Measurements from ENCODE around the gene TMEM253. TPM values are rescaled to one million over a fixed set of nuclear protein-coding genes. Genes with fewer than 3 reads are reported as not detected.

The TMEM253 gene
- polyA plus RNA-seq, 1 of the 3 experiments (the other 2 are of a cell fraction), result 0.82 TPM

DNA sequence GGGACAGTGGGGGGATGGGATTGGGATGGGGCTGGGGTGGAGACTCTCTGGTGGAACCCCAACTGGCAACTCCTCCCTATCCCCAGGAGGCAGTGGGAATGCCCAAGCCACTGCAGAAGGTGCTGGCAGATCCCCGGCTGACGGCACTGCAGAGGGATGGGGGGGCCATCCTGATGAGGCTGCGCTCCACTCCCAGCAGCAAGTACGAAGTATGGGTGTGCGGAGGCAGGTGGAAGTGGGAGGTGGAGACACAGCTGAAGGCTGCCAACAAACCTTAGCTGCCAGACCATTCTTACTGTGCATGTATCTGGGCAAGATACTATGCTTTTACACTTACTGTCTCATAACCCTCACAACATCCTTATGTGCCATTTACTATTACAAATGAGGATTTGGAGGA lies 22.6 kb upstream of the TMEM253 start:
- Histone ChIP-seq H3K9me3 (no peaks in the 10 kb centered on the region), H3K79me2 (ENCODE audit: insufficient read depth) (peaks cover 22% of the 10 kb centered on the region), H3K36me3 (replicated peaks in 1 of 2; ENCODE audit: control insufficient read depth in 1 of 2, insufficient read depth in 2 of 2, low read length in 1 of 2) (peaks cover 76 to 95% of the 10 kb centered on the region in 2 experiments), H3K4me3 (ENCODE audit: low read depth in 2 of 2, low read length in 1 of 2) (no peak overlapping the region), H3K9ac (no peak overlapping the region), H2AFZ (ENCODE audit: low read depth) (no peak overlapping the region), H3K4me2 (no peak overlapping the region), H3K27ac (ENCODE audit: low read depth in 2 of 2, low read length in 1 of 2) (no peak overlapping the region), H3K9me2 (no peaks in the 10 kb centered on the region), H3F3A (replicated peaks; ENCODE audit: insufficient read depth) (peaks cover 3% of the 10 kb centered on the region), H3K27me3 (ENCODE audit: insufficient read depth) (no peaks in the 10 kb centered on the region), H3K4me1 (ENCODE audit: control insufficient read depth in 1 of 2, insufficient read depth in 2 of 2, low read depth in 1 of 2, low read length in 1 of 2) (peaks cover 0 to 13% of the 10 kb centered on the region in 2 experiments; a peak in 1 of 4 replicates), H4K20me1 (ENCODE audit: insufficient read depth) (0 out of 2 replicates have a peak, but pooled peaks cover 8% of the 10 kb centered on the region)
- no peak for TF ChIP-seq POLR2AphosphoS5 (IDR thresholded peaks at IDR 0.05; ENCODE audit: low read depth, low read length)
- TF ChIP-seq GABPA (IDR thresholded peaks at IDR 0.05; ENCODE audit: low read depth), result no peak
- TF ChIP-seq SMC3 (IDR thresholded peaks at IDR 0.05; ENCODE audit: low read depth, low read length), result no peak
- TF ChIP-seq EP300 (IDR thresholded peaks at IDR 0.05; ENCODE audit: borderline replicate concordance in 1 of 2, low read depth in 1 of 2, low read length in 1 of 2), result no peak
- TF ChIP-seq SIN3A (IDR thresholded peaks at IDR 0.05; ENCODE audit: borderline replicate concordance, low read depth, low read length), result no peak
- no peak for TF ChIP-seq MXI1 (IDR thresholded peaks at IDR 0.05; ENCODE audit: low read depth, low read length)
- no peak for TF ChIP-seq RFX5 (IDR thresholded peaks at IDR 0.05; ENCODE audit: low read length)
- no peak for TF ChIP-seq TEAD4 (IDR thresholded peaks at IDR 0.05; ENCODE audit: borderline replicate concordance, insufficient read depth)
- TF ChIP-seq, protein P1, sequence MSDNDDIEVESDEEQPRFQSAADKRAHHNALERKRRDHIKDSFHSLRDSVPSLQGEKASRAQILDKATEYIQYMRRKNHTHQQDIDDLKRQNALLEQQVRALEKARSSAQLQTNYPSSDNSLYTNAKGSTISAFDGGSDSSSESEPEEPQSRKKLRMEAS (IDR thresholded peaks at IDR 0.05; ENCODE audit: low read depth), result no peak
- 100% methylated on average over 5 of the region's 5 CpGs for WGBS (ENCODE audit: low lambda C conversion rate)
- ChIA-PET POLR2A (no interaction called here), CTCF (interaction anchor here (2.1 to 3.5 kb wide), 3 partner anchors 14 to 63 kb away, joined by 11 to 14 read pairs (median 13); no protein-coding TSS in a partner anchor)
- DNase-seq, result no peak

- Histone ChIP-seq H3K27me3 (ENCODE audit: insufficient read depth) (no peaks in the 10 kb centered on the region), H3K4me3 (ENCODE audit: low read depth in 2 of 2, low read length in 1 of 2) (no peak overlapping the region), H3K79me2 (ENCODE audit: insufficient read depth) (peaks cover 18% of the 10 kb centered on the region; the same call in 1 of the 2 replicates), H3K9ac (no peak overlapping the region), H3F3A (replicated peaks; ENCODE audit: insufficient read depth) (peaks cover 3% of the 10 kb centered on the region), H4K20me1 (ENCODE audit: insufficient read depth) (0 out of 2 replicates have a peak, but pooled peaks cover 8% of the 10 kb centered on the region), H3K9me2 (no peaks in the 10 kb centered on the region), H3K36me3 (replicated peaks in 1 of 2; ENCODE audit: control insufficient read depth in 1 of 2, insufficient read depth in 2 of 2, low read length in 1 of 2) (peaks cover 72 to 91% of the 10 kb centered on the region in 2 experiments), H3K4me2 (no peak overlapping the region), H2AFZ (ENCODE audit: low read depth) (no peak overlapping the region), H3K27ac (ENCODE audit: low read depth in 2 of 2, low read length in 1 of 2) (no peak overlapping the region), H3K4me1 (ENCODE audit: control insufficient read depth in 1 of 2, insufficient read depth in 2 of 2, low read depth in 1 of 2, low read length in 1 of 2) (peaks cover 0 to 11% of the 10 kb centered on the region in 2 experiments; a peak in 1 of 4 replicates), H3K9me3 (no peaks in the 10 kb centered on the region)
- 84% methylated on average over 10 of the region's 10 CpGs for WGBS (ENCODE audit: low lambda C conversion rate)
- TF ChIP-seq, protein P2, sequence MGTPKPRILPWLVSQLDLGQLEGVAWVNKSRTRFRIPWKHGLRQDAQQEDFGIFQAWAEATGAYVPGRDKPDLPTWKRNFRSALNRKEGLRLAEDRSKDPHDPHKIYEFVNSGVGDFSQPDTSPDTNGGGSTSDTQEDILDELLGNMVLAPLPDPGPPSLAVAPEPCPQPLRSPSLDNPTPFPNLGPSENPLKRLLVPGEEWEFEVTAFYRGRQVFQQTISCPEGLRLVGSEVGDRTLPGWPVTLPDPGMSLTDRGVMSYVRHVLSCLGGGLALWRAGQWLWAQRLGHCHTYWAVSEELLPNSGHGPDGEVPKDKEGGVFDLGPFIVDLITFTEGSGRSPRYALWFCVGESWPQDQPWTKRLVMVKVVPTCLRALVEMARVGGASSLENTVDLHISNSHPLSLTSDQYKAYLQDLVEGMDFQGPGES (IDR thresholded peaks at IDR 0.05; ENCODE audit: low read depth, low read length), result no peak
- TF ChIP-seq EP300 (IDR thresholded peaks at IDR 0.05; ENCODE audit: borderline replicate concordance in 1 of 2, low read depth in 1 of 2, low read length in 1 of 2) (no peak), YY1 (IDR thresholded peaks at IDR 0.05; ENCODE audit: low read depth) (no peak), ELF1 (IDR thresholded peaks at IDR 0.05) (no peak), SIN3A (IDR thresholded peaks at IDR 0.05; ENCODE audit: borderline replicate concordance, low read depth, low read length) (no peak)
- TF ChIP-seq, protein P1 (IDR thresholded peaks at IDR 0.05; ENCODE audit: low read depth), result no peak
- ChIA-PET POLR2A (no interaction called here), CTCF (interaction anchor here (2.1 to 3.5 kb wide), 5 partner anchors 10 to 64 kb away, joined by 4 to 22 read pairs (median 13); no protein-coding TSS in a partner anchor)
- DNase-seq, result no peak
Observed at GRCh38 chr14:21078726-21079125, 22.1 kb upstream of the TMEM253 start.
